ENCODE data around the gene DEXI. TPM values are rescaled to one million over a fixed set of nuclear protein-coding genes. Genes with fewer than 3 reads are reported as not detected.

Gene DEXI
- total RNA-seq, 1 experiment from 2014 or later = 28.3 TPM

- H2BK15ac ChIP-seq (ENCODE audit: low read depth, low read length) = no peak overlapping the region
- no CpG with 5 or more reads among the region's 7 CpGs for WGBS (ENCODE audit: extremely low coverage, insufficient read length, low lambda C conversion rate)
- Mint-ChIP-seq H3K27ac (no peak overlapping the region), H3K27me3 (ENCODE audit: low read depth) (no peaks in the 10 kb centered on the region), H3K4me3 (no peak overlapping the region), H3K4me1 (peaks cover 5 to 11% of the 10 kb centered on the region in 2 experiments), H3K9me3 (no peaks in the 10 kb centered on the region), H3K36me3 (ENCODE audit: insufficient read depth in 1 of 3, low read depth in 3 of 3) (peaks cover 3 to 14% (median 4%) of the 10 kb centered on the region in 3 experiments; a peak in 5 of 7 replicates)
- no peaks in the 10 kb centered on the region for H3K9me3 ChIP-seq (ENCODE audit: control insufficient read depth, low read depth, low read length)
- H3K14ac ChIP-seq (ENCODE audit: insufficient read depth, low read length) = no peak overlapping the region
- peak; percentile 51 for DNase-seq
- H3K23ac ChIP-seq (ENCODE audit: insufficient read length, low read depth, low read length) = no peak overlapping the region
- no peaks in the 10 kb centered on the region for H3K23me2 ChIP-seq (ENCODE audit: insufficient read length, low read depth, low read length, poor library complexity, severe bottlenecking)
- H2BK20ac ChIP-seq (ENCODE audit: low read depth, low read length, poor library complexity, severe bottlenecking) = no peak overlapping the region
- H3K4me2 ChIP-seq (ENCODE audit: insufficient read depth, insufficient read length, low read length) = no peak overlapping the region
- no peak overlapping the region for H2BK12ac ChIP-seq (ENCODE audit: insufficient read length, low read depth, low read length)
- no peak overlapping the region for H3K18ac ChIP-seq (ENCODE audit: insufficient read length, low read depth, low read length)
- no peaks in the 10 kb centered on the region for H3K79me1 ChIP-seq (ENCODE audit: insufficient read depth, low read depth, low read length, poor library complexity, severe bottlenecking)
- peak; percentile 61 for TF ChIP-seq CTCF (conservative IDR thresholded peaks at IDR 0.05)
- no peak overlapping the region for H3K9ac ChIP-seq (ENCODE audit: extremely low read depth, insufficient read length, low read length)
- H3K56ac ChIP-seq (ENCODE audit: insufficient read length, low read depth, low read length) = no peak overlapping the region
- no peak overlapping the region for H2BK5ac ChIP-seq (ENCODE audit: insufficient read length, low read length)
- no peak overlapping the region for H4K5ac ChIP-seq (ENCODE audit: insufficient read length, low read depth, low read length)
- H3K4me1 ChIP-seq (ENCODE audit: insufficient read depth, low read length) = no peaks in the 10 kb centered on the region
- H3T11ph ChIP-seq (ENCODE audit: low read length) = no peak overlapping the region
- H4K91ac ChIP-seq (ENCODE audit: insufficient read length, low read depth, low read length) = no peak overlapping the region
- H3K27ac ChIP-seq (ENCODE audit: insufficient read length, low read depth, low read length) = no peak overlapping the region
- no peaks in the 10 kb centered on the region for H3K27me3 ChIP-seq (ENCODE audit: insufficient read depth, low read length)
- no peaks in the 10 kb centered on the region for H3K79me2 ChIP-seq (ENCODE audit: insufficient read depth, low read length)
- H4K8ac ChIP-seq (replicated peaks; ENCODE audit: insufficient read length, low read depth, low read length) = no peak overlapping the region
- H2AK5ac ChIP-seq (ENCODE audit: insufficient read length, low read length) = no peak overlapping the region
- no peaks in the 10 kb centered on the region for H4K20me1 ChIP-seq (ENCODE audit: control insufficient read depth, insufficient read depth, insufficient read length)
- H2BK120ac ChIP-seq (ENCODE audit: low read depth, low read length, poor library complexity, severe bottlenecking) = no peak overlapping the region
- no peak overlapping the region for H3K4ac ChIP-seq (ENCODE audit: low read depth, low read length)
- no peak overlapping the region for H2AFZ ChIP-seq (ENCODE audit: low read length)
Observed at GRCh38 chr16:10988164-10988803, 46.0 kb upstream of the DEXI start.

Data from H9 (cell line).